ENCODE data around the gene UBXN1. TPM values are rescaled to one million over a fixed set of nuclear protein-coding genes. Genes with fewer than 3 reads are reported as not detected.

UBXN1 gene
- total RNA-seq, 2 experiments from 2014 or later = 101 to 129 TPM

GRCh38 chr11:62649486-62649885 is 29.4 kb downstream of the UBXN1 start:
- H3K9me2 ChIP-seq (ENCODE audit: insufficient read depth, low read length) = no peaks in the 10 kb centered on the region
- H3K79me2 ChIP-seq (ENCODE audit: insufficient read depth, low read depth, low read length) = peaks cover 42% of the 10 kb centered on the region
- TF ChIP-seq EZH2phosphoT487 (IDR thresholded peaks at IDR 0.05; ENCODE audit: borderline replicate concordance, low read depth, low read length) (no peak), CTCF (conservative IDR thresholded peaks at IDR 0.05; ENCODE audit: low read length) (no peak)
- intact Hi-C loops (cut with micrococcal nuclease; ENCODE audit: unreplicated experiment) = no loop called here
- peaks cover 39% of the 10 kb centered on the region for H3K4me1 ChIP-seq (ENCODE audit: insufficient read depth, low read length, poor library complexity, severe bottlenecking)
- no TSS peak for BruUV-seq (replicated peaks)
- POLR2A ChIA-PET = interaction anchor here (0.7 to 10.5 kb wide), 4 partner anchors 17 to 29 kb away, joined by 4 to 159 read pairs (median 4); partner anchors contain the start of genes C11orf98, CSKMT, LBHD1 and UQCC3
- H3K4me2 ChIP-seq (ENCODE audit: low read length) = no peak overlapping the region
- H3K4me3 ChIP-seq (ENCODE audit: low read depth, low read length, poor library complexity, severe bottlenecking) = no peak overlapping the region
- H3K27ac ChIP-seq (ENCODE audit: low read depth, low read length, poor library complexity, severe bottlenecking) = no peak overlapping the region
- DNase-seq (ENCODE audit: low spot score) = peak; percentile 34
- CTCF ChIA-PET (ENCODE audit: unreplicated experiment) = no interaction called here
- H2AFZ ChIP-seq (ENCODE audit: low read length) = no peak overlapping the region
- peaks cover 32% of the 10 kb centered on the region for H3K36me3 ChIP-seq (ENCODE audit: insufficient read depth, low read length)
- no peaks in the 10 kb centered on the region for H3K9me3 ChIP-seq (ENCODE audit: low read length)
- H4K20me1 ChIP-seq (ENCODE audit: insufficient read depth, low read length) = no peaks in the 10 kb centered on the region

GRCh38 chr11:62648967-62649364 is 29.9 kb downstream of the UBXN1 start:
- CTCF ChIA-PET (ENCODE audit: unreplicated experiment) = interaction anchor here (1.0 kb wide), 1 partner anchor 16 kb away, joined by 3 read pairs; the partner anchor contains the start of genes C11orf98 and CSKMT
- DNase-seq (ENCODE audit: low spot score) = no peak
- Histone ChIP-seq H3K36me3 (ENCODE audit: insufficient read depth, low read length) (peaks cover 37% of the 10 kb centered on the region), H3K79me2 (ENCODE audit: insufficient read depth, low read depth, low read length) (peaks cover 47% of the 10 kb centered on the region), H4K20me1 (ENCODE audit: insufficient read depth, low read length) (no peaks in the 10 kb centered on the region), H3K9me3 (ENCODE audit: low read length) (no peaks in the 10 kb centered on the region), H3K27ac (ENCODE audit: low read depth, low read length, poor library complexity, severe bottlenecking) (no peak overlapping the region), H3K4me2 (ENCODE audit: low read length) (no peak overlapping the region), H3K9me2 (ENCODE audit: insufficient read depth, low read length) (no peaks in the 10 kb centered on the region), H3K4me3 (ENCODE audit: low read depth, low read length, poor library complexity, severe bottlenecking) (no peak overlapping the region), H2AFZ (ENCODE audit: low read length) (no peak overlapping the region), H3K4me1 (ENCODE audit: insufficient read depth, low read length, poor library complexity, severe bottlenecking) (peaks cover 36% of the 10 kb centered on the region)
- intact Hi-C loops (cut with micrococcal nuclease; ENCODE audit: unreplicated experiment) = no loop called here
- no TSS peak for BruUV-seq (replicated peaks)
- POLR2A ChIA-PET = interaction anchor here (1.2 to 10.5 kb wide), 3 partner anchors 18 to 28 kb away, joined by 4 to 159 read pairs (median 4); partner anchors contain the start of genes C11orf98, CSKMT, LBHD1 and UQCC3
- TF ChIP-seq EZH2phosphoT487 (IDR thresholded peaks at IDR 0.05; ENCODE audit: borderline replicate concordance, low read depth, low read length) (no peak), CTCF (conservative IDR thresholded peaks at IDR 0.05; ENCODE audit: low read length) (no peak)

- ChIA-PET CTCF (ENCODE audit: unreplicated experiment) (interaction anchor here (1.0 kb wide), 1 partner anchor 16 kb away, joined by 3 read pairs; the partner anchor contains the start of genes C11orf98 and CSKMT), POLR2A (interaction anchor here (1.4 to 10.5 kb wide), 2 partner anchors 18 to 23 kb away, joined by 4 to 159 read pairs; partner anchors contain the start of genes C11orf98, CSKMT, LBHD1 and UQCC3)
- no peak for DNase-seq (ENCODE audit: low spot score)
- no peak overlapping the region for H3K4me3 ChIP-seq (ENCODE audit: low read depth, low read length, poor library complexity, severe bottlenecking)
- TF ChIP-seq EZH2phosphoT487 (IDR thresholded peaks at IDR 0.05; ENCODE audit: borderline replicate concordance, low read depth, low read length) = no peak
- no peak for TF ChIP-seq CTCF (conservative IDR thresholded peaks at IDR 0.05; ENCODE audit: low read length)
- no peak overlapping the region for H3K27ac ChIP-seq (ENCODE audit: low read depth, low read length, poor library complexity, severe bottlenecking)
- H3K9me2 ChIP-seq (ENCODE audit: insufficient read depth, low read length) = no peaks in the 10 kb centered on the region
- peaks cover 53% of the 10 kb centered on the region for H3K79me2 ChIP-seq (ENCODE audit: insufficient read depth, low read depth, low read length)
- intact Hi-C loops (cut with micrococcal nuclease; ENCODE audit: unreplicated experiment) = no loop called here
- no TSS peak for BruUV-seq (replicated peaks)
- H2AFZ ChIP-seq (ENCODE audit: low read length) = no peak overlapping the region
- peaks cover 30% of the 10 kb centered on the region for H3K4me1 ChIP-seq (ENCODE audit: insufficient read depth, low read length, poor library complexity, severe bottlenecking)
- H4K20me1 ChIP-seq (ENCODE audit: insufficient read depth, low read length) = no peaks in the 10 kb centered on the region
- no peak overlapping the region for H3K4me2 ChIP-seq (ENCODE audit: low read length)
- H3K36me3 ChIP-seq (ENCODE audit: insufficient read depth, low read length) = peaks cover 43% of the 10 kb centered on the region
- H3K9me3 ChIP-seq (ENCODE audit: low read length) = no peaks in the 10 kb centered on the region
These were observed 30.5 kb downstream of the UBXN1 start for GRCh38 chr11:62648185-62648966.
